ENCODE data around the gene C22orf39. TPM values are rescaled to one million over a fixed set of nuclear protein-coding genes. Genes with fewer than 3 reads are reported as not detected.

C22orf39 gene
- total and polyA plus RNA-seq, 2 donors (not counting 1 experiment from before 2014, with no cell fraction given): 15.9 to 16.2 TPM

- Histone ChIP-seq H4K20me1 (ENCODE audit: control insufficient read depth, extremely low read depth, insufficient read depth, low read length) (no peaks in the 10 kb centered on the region), H3K4me2 (ENCODE audit: extremely low read depth, insufficient read depth, low read length) (no peak overlapping the region), H3K36me3 (ENCODE audit: control insufficient read depth, insufficient read depth, low read length) (peaks cover 15% of the 10 kb centered on the region), H2AFZ (ENCODE audit: low read length) (no peak overlapping the region), H3K27me3 (ENCODE audit: control insufficient read depth, insufficient read depth, low read length) (no peaks in the 10 kb centered on the region), H3K4me3 (replicated peaks in 1 of 4; ENCODE audit: control extremely low read depth in 1 of 4, insufficient read depth in 1 of 4, low read depth in 3 of 4, low read length in 4 of 4) (no peak overlapping the region), H3K9ac (ENCODE audit: insufficient read depth, low read length) (no peak overlapping the region), H3K79me2 (ENCODE audit: control insufficient read depth, insufficient read depth, low read length) (no peaks in the 10 kb centered on the region), H3K27ac (ENCODE audit: insufficient read depth, low read length) (no peak overlapping the region), H3K9me3 (ENCODE audit: control insufficient read depth, insufficient read depth, low read depth, low read length) (no peaks in the 10 kb centered on the region), H3K4me1 (ENCODE audit: control insufficient read depth, extremely low read depth, insufficient read depth, low read length) (no peaks in the 10 kb centered on the region)
- DNase-seq (ENCODE audit: low read depth in 2 of 2): no peak
- TF ChIP-seq CTCF (conservative IDR thresholded peaks at IDR 0.05 in 1 of 2, IDR thresholded peaks at IDR 0.05 in 1 of 2; ENCODE audit: low read depth in 1 of 2, low read length in 2 of 2): no peak
Observed at GRCh38 chr22:19394274-19395050, 53.0 kb downstream of the C22orf39 start.

GRCh38 chr22:19393704-19394103, 53.8 kb downstream of the C22orf39 start:
- no peak for TF ChIP-seq CTCF (conservative IDR thresholded peaks at IDR 0.05 in 1 of 2, IDR thresholded peaks at IDR 0.05 in 1 of 2; ENCODE audit: low read depth in 1 of 2, low read length in 2 of 2)
- TF ChIP-seq EZH2 (IDR thresholded peaks at IDR 0.05; ENCODE audit: low read length, missing control alignments): no peak
- H3K36me3 ChIP-seq (ENCODE audit: control insufficient read depth, insufficient read depth, low read length): peaks cover 15% of the 10 kb centered on the region
- no peaks in the 10 kb centered on the region for H3K79me2 ChIP-seq (ENCODE audit: control insufficient read depth, insufficient read depth, low read length)
- DNase-seq (ENCODE audit: low read depth in 2 of 2): no peak
- H3K9ac ChIP-seq (ENCODE audit: insufficient read depth, low read length): no peak overlapping the region
- no peak overlapping the region for H2AFZ ChIP-seq (ENCODE audit: low read length)
- H4K20me1 ChIP-seq (ENCODE audit: control insufficient read depth, extremely low read depth, insufficient read depth, low read length): no peaks in the 10 kb centered on the region
- no peak overlapping the region for H3K27ac ChIP-seq (ENCODE audit: insufficient read depth, low read length)
- H3K4me3 ChIP-seq (replicated peaks in 1 of 4; ENCODE audit: control extremely low read depth in 1 of 4, insufficient read depth in 1 of 4, low read depth in 3 of 4, low read length in 4 of 4): no peak overlapping the region
- H3K4me2 ChIP-seq (ENCODE audit: extremely low read depth, insufficient read depth, low read length): no peak overlapping the region
- no peaks in the 10 kb centered on the region for H3K4me1 ChIP-seq (ENCODE audit: control insufficient read depth, extremely low read depth, insufficient read depth, low read length)
- no peaks in the 10 kb centered on the region for H3K27me3 ChIP-seq (ENCODE audit: control insufficient read depth, insufficient read depth, low read length)
- H3K9me3 ChIP-seq (ENCODE audit: control insufficient read depth, insufficient read depth, low read depth, low read length): no peaks in the 10 kb centered on the region

Other genes starting within 250 kb of the C22orf39 start
- 11.3 and 13.4 TPM in 2 replicates for gene CLTCL1, start 156.0 kb downstream of the C22orf39 start, total RNA-seq
- gene CLTCL1, start 156.0 kb downstream of the C22orf39 start, polyA plus RNA-seq: 4.2 and 6.5 TPM in 2 replicates
- 16.9 and 20.5 TPM in 2 replicates for gene HIRA, start 16.0 kb downstream of the C22orf39 start, total RNA-seq
- 19.2 and 22.2 TPM in 2 replicates for gene HIRA, start 16.0 kb downstream of the C22orf39 start, polyA plus RNA-seq
- gene MRPL40, start 15.2 kb downstream of the C22orf39 start, total RNA-seq: 44.8 and 49.8 TPM in 2 replicates
- gene MRPL40, start 15.2 kb downstream of the C22orf39 start, polyA plus RNA-seq: 44.4 and 51.7 TPM in 2 replicates
- gene UFD1, start 31.5 kb upstream of the C22orf39 start, total RNA-seq: 39.3 and 41.3 TPM in 2 replicates
- gene UFD1, start 31.5 kb upstream of the C22orf39 start, polyA plus RNA-seq: 86.2 and 140 TPM in 2 replicates
- 1.0 and 3.8 TPM in 2 replicates for gene CDC45, start 32.2 kb upstream of the C22orf39 start, total RNA-seq
- gene CDC45, start 32.2 kb upstream of the C22orf39 start, polyA plus RNA-seq: 12.0 and 30.4 TPM in 2 replicates
- gene CLDN5, start 76.7 kb upstream of the C22orf39 start, total RNA-seq: 0.33 and 0.51 TPM in 2 replicates
- gene CLDN5, start 76.7 kb upstream of the C22orf39 start, polyA plus RNA-seq: not detected in 2 replicates